Measurements from ENCODE around the gene USP53. TPM values are rescaled to one million over a fixed set of nuclear protein-coding genes. Genes with fewer than 3 reads are reported as not detected.
"Not testable (repeated sequence)": the region's sequence is repeated elsewhere in the genome, so short reads cannot be mapped to it uniquely, and the experiment has no call there.

USP53 gene
- total and polyA plus RNA-seq, 10 of the 15 experiments (the other 5 are each of a cell fraction or from before 2014, with no cell fraction given): 0.23 to 4.0 (median 2.7) TPM

DNA sequence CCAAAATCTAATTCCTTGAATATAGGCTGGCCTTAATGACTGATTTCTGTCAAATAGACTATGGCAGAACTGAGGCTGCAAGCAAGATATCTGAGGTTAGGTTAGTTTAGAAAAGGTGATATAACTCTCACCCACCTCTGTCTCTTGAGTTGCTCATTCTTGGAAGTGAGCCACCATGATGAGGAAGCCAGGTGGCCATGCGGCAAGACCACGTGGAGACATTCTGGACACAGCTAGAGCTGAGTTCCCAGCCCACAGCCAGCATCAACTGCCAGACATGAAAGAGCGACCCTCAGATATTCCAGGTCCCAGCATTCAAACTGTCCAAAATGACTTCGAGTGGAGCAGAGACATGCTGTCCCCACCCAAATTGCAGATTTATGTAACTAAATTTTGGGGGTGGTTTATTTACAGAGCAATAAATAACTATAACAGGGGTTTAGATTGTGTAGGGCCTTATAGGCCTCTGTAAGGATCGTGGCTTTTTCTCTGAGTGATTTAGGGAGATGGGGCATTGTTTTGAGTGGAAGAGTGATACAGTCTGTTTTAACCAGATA lies 33.7 kb downstream of the USP53 start:
- Histone ChIP-seq H3K4me1 (ENCODE audit: control insufficient read depth, insufficient read depth, low read length) (no peaks in the 10 kb centered on the region), H3K4me2 (ENCODE audit: control insufficient read depth, insufficient read depth) (no peak overlapping the region), H3K9me3 (replicated peaks; ENCODE audit: control insufficient read depth, insufficient read depth, low read length) (no peaks in the 10 kb centered on the region), H2AFZ (ENCODE audit: control insufficient read depth, low read depth, low read length) (no peak overlapping the region), H3K36me3 (ENCODE audit: control insufficient read depth in 2 of 2, insufficient read depth in 2 of 2, low read length in 1 of 2) (no peaks in the 10 kb centered on the region), H3K79me2 (ENCODE audit: control insufficient read depth, insufficient read depth, low read length) (no peaks in the 10 kb centered on the region), H4K20me1 (ENCODE audit: control insufficient read depth, insufficient read depth) (no peaks in the 10 kb centered on the region), H3K27ac (ENCODE audit: control insufficient read depth, insufficient read depth) (no peak overlapping the region), H3K4me3 (no peak overlapping the region), H3K27me3 (replicated peaks in 1 of 2; ENCODE audit: control insufficient read depth in 2 of 2, insufficient read depth in 2 of 2, low read length in 1 of 2) (no peaks in the 10 kb centered on the region), H3K9ac (ENCODE audit: control insufficient read depth, insufficient read depth, low read length) (no peak overlapping the region)
- FAIRE-seq (no peak), ATAC-seq (no peak), DNase-seq (ENCODE audit: low read depth, low spot score) (no peak)
- no peak for TF ChIP-seq CHD1 (IDR thresholded peaks at IDR 0.05; ENCODE audit: low read depth, low read length)
- no peak for TF ChIP-seq GATAD2B (conservative IDR thresholded peaks at IDR 0.05; ENCODE audit: low read depth)
- TF ChIP-seq RBBP5 (conservative IDR thresholded peaks at IDR 0.05): no peak
- no peak for TF ChIP-seq SMAD5 (IDR thresholded peaks at IDR 0.05; ENCODE audit: low read depth)
- TF ChIP-seq BHLHE40 (IDR thresholded peaks at IDR 0.05; ENCODE audit: borderline replicate concordance in 1 of 2, low read depth in 2 of 2, low read length in 1 of 2): no peak
- TF ChIP-seq GABPA (IDR thresholded peaks at IDR 0.05; ENCODE audit: low read depth): no peak
- no peak for TF ChIP-seq HCFC1 (IDR thresholded peaks at IDR 0.05; ENCODE audit: low read length)
- TF ChIP-seq TCF7 (IDR thresholded peaks at IDR 0.05; ENCODE audit: borderline replicate concordance): no peak
- TF ChIP-seq ZZZ3 (IDR thresholded peaks at IDR 0.05; ENCODE audit: control insufficient read depth, insufficient read length, low read depth): no peak
- TF ChIP-seq CEBPB (IDR thresholded peaks at IDR 0.05; ENCODE audit: borderline replicate concordance in 1 of 2, low read depth in 2 of 2, low read length in 2 of 2): no peak
- TF ChIP-seq BACH1 (IDR thresholded peaks at IDR 0.05; ENCODE audit: borderline replicate concordance): no peak
- TF ChIP-seq, protein P1, sequence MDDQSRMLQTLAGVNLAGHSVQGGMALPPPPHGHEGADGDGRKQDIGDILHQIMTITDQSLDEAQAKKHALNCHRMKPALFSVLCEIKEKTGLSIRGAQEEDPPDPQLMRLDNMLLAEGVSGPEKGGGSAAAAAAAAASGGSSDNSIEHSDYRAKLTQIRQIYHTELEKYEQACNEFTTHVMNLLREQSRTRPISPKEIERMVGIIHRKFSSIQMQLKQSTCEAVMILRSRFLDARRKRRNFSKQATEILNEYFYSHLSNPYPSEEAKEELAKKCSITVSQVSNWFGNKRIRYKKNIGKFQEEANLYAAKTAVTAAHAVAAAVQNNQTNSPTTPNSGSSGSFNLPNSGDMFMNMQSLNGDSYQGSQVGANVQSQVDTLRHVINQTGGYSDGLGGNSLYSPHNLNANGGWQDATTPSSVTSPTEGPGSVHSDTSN (IDR thresholded peaks at IDR 0.05; ENCODE audit: insufficient replicate concordance, low read depth, low read length): no peak
- intact Hi-C loops (cut with micrococcal nuclease; ENCODE audit: unreplicated experiment): no loop called here
- ChIA-PET SMC1A (ENCODE audit: uncharacterized antibody, unreplicated experiment) (no interaction called here), RAD21 (ENCODE audit: unreplicated experiment) (no interaction called here), CTCF (no interaction called here), POLR2A (no interaction called here)
- in situ Hi-C loops (cut with MboI): no loop called here
- 87% methylated on average over 5 of the region's 5 CpGs for WGBS (ENCODE audit: insufficient coverage, insufficient replicate concordance, low lambda C conversion rate, missing lambda C conversion rate)
- no TSS peak for BruUV-seq (replicated peaks)

DNA sequence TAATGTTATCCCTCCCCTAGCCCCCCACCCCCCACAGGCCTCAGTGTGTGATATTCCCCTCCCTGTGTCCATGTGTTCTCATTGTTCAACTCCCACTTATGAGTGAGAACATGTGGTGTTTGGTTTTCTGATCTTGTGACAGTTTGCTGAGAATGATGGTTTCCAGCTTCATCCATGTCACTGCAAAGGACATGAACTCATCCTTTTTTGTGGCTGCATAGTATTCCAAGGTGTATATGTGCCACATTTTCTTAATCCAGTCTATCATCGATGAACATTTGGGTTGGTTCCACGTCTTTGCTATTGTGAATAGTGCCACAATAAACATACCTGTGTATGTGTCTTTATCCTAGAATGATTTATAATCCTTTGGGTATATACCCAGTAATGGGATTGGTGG lies 38.5 kb downstream of the USP53 start:
- H3K4me1 ChIP-seq (ENCODE audit: control insufficient read depth, insufficient read depth, low read length); BruUV-seq (replicated peaks); CTCF ChIA-PET; H3K79me2 ChIP-seq (ENCODE audit: control insufficient read depth, insufficient read depth, low read length); H3K4me2 ChIP-seq (ENCODE audit: control insufficient read depth, insufficient read depth); H3K36me3 ChIP-seq (ENCODE audit: control insufficient read depth in 2 of 2, insufficient read depth in 2 of 2, low read length in 1 of 2); FAIRE-seq; H2AFZ ChIP-seq (ENCODE audit: control insufficient read depth, low read depth, low read length); RAD21 ChIA-PET (ENCODE audit: unreplicated experiment); H4K20me1 ChIP-seq (ENCODE audit: control insufficient read depth, insufficient read depth); SMC1A ChIA-PET (ENCODE audit: uncharacterized antibody, unreplicated experiment); intact Hi-C loops (cut with micrococcal nuclease; ENCODE audit: unreplicated experiment); H3K9me3 ChIP-seq (replicated peaks; ENCODE audit: control insufficient read depth, insufficient read depth, low read length); POLR2A ChIA-PET; H3K27me3 ChIP-seq (replicated peaks in 1 of 2; ENCODE audit: control insufficient read depth in 2 of 2, insufficient read depth in 2 of 2, low read length in 1 of 2); DNase-seq (ENCODE audit: low read depth, low spot score); H3K4me3 ChIP-seq; H3K9ac ChIP-seq (ENCODE audit: control insufficient read depth, insufficient read depth, low read length); H3K27ac ChIP-seq (ENCODE audit: control insufficient read depth, insufficient read depth); in situ Hi-C loops (cut with MboI); ATAC-seq: not testable (repeated sequence)
- 52% methylated on average over 2 of the region's 2 CpGs for WGBS (ENCODE audit: insufficient coverage, insufficient replicate concordance, low lambda C conversion rate, missing lambda C conversion rate)

DNA sequence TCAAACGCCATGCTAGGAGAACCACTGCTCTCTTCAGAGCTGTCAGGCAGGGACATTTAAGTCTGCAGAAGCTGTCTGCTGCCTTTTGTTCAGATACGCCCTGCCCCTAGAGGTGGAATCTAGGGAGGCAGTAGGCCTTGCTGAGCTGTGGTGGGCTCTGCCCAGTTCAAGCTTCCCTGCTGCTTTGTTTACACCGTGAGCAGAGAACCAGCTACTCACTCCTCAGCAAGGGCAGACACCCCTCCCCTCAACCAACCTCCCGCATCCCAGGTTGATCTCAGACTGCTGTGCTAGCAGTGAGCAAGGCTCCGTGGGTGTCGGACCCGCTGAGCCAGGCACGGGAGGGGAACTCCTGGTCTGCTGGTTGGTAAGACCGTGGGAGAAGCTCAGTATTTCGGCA lies 42.7 kb downstream of the USP53 start:
- POLR2A ChIA-PET; DNase-seq (ENCODE audit: low read depth, low spot score); H3K27ac ChIP-seq (ENCODE audit: control insufficient read depth, insufficient read depth); H3K36me3 ChIP-seq (ENCODE audit: control insufficient read depth in 2 of 2, insufficient read depth in 2 of 2, low read length in 1 of 2); H3K79me2 ChIP-seq (ENCODE audit: control insufficient read depth, insufficient read depth, low read length); intact Hi-C loops (cut with micrococcal nuclease; ENCODE audit: unreplicated experiment); H3K27me3 ChIP-seq (replicated peaks in 1 of 2; ENCODE audit: control insufficient read depth in 2 of 2, insufficient read depth in 2 of 2, low read length in 1 of 2); H3K4me3 ChIP-seq; CTCF ChIA-PET; FAIRE-seq; H3K9me3 ChIP-seq (replicated peaks; ENCODE audit: control insufficient read depth, insufficient read depth, low read length); H3K9ac ChIP-seq (ENCODE audit: control insufficient read depth, insufficient read depth, low read length); RAD21 ChIA-PET (ENCODE audit: unreplicated experiment); H3K4me2 ChIP-seq (ENCODE audit: control insufficient read depth, insufficient read depth); in situ Hi-C loops (cut with MboI); BruUV-seq (replicated peaks); H4K20me1 ChIP-seq (ENCODE audit: control insufficient read depth, insufficient read depth); H3K4me1 ChIP-seq (ENCODE audit: control insufficient read depth, insufficient read depth, low read length); ATAC-seq; H2AFZ ChIP-seq (ENCODE audit: control insufficient read depth, low read depth, low read length): not testable (repeated sequence)
- 86% methylated on average over 10 of the region's 10 CpGs for WGBS (ENCODE audit: insufficient coverage, insufficient replicate concordance, low lambda C conversion rate, missing lambda C conversion rate)
- SMC1A ChIA-PET (ENCODE audit: uncharacterized antibody, unreplicated experiment): interaction anchor here (1.0 kb wide), 1 partner anchor 53 kb away, joined by 3 read pairs; no protein-coding TSS in a partner anchor

Data from GM12878 (cell line).